ENCODE data around the gene TXNDC16.
A peak's percentile ranks its signal among the peaks of the same experiment; 100 is the strongest.

TXNDC16 gene

DNA sequence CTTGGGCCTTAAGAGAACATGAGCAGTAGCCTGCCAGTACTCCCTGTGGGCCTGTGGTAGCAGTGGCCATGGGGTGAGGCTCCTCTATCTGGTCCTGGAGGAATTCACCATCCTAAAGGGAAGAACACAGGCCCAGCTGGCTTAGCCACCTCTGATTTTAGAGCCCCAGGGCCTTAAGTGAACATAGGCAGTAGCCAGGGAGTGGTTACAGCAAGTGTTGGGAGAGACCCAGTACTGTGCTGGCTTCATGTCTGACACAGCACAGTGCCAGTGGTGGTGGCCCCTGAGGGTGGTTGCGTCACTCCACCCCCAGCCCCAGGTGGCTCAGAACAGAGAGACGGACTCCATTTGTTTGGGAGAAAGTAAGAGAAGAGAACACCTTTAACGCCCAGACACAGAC is 105.1 kb downstream of the TXNDC16 start:
- no peak for DNase-seq

DNA sequence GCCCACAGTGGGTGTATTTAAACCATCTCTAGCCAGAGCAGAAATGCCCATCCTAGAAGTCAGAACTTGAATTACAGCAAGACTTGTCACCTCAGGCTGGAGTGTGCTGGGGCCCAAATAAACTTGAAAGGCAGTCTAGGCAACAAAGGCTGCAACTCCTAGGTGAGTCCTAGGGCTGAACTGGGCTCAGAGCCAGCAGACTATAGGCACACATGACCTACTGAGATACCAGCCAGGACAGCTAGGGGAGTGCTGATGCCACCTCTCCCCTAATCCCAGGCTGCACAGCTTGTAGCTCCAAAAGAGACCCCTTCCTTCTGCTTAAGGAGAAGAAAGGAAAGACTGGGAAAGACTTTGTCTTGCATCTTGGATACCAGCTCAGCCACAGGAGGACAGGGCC is 106.0 kb downstream of the TXNDC16 start:
- no peak for DNase-seq

DNA sequence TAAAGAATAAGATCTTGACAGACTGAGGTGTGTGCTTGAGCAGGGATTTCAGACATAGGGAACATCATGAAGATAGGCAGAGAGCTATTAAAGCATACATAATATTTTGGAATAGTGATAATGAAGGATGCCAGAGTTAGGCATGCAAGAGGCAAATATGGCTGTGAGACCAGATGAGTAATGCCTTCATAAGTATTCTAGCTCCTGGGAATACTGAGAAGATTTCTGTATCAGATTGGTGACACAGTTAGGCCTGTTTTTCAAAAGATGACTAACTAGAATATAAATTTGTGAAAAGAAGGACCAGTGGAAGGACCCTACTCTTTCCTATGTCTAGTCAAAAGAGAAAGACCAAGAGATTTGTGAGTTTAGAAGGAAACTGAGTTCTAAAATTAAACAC is 108.8 kb downstream of the TXNDC16 start:
- DNase-seq, result peak; percentile 68

DNA sequence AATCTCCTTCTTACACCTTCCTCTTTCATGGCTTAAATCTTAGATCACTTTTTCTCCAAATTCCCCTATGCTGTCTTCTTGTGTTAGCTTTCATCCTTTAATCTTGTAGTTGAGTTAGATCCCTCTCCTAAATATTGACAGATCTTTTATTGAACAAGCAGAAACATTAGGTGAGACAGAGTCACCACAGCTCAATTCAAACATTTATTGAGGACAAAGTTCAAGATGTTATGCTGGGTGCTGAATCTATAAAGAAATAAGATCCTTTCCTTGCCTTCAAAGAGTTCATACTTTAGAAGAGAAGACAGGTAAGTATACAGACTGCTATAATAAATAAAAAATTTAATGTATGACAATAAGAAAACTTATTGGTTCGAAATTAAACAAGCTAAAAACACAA is 109.7 kb downstream of the TXNDC16 start:
- DNase-seq, result no peak

DNA sequence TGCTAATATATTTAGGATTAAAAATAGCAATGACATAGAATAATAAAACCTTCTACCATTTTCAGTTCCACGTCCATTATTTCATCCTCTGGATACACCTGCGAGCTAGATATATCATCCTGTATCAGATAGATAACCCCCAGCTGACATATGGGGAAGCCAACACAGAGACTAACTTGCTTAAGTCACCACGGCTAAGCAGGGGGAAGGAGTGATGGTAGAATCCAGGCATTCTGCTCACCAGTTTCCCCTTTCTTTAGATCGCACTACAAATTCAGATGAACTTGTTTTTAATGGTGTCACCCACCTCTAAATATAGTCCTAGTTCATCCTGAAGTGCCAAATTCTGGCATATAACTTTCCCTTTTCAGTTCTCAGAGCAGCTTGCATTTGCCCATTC is 110.1 kb downstream of the TXNDC16 start:
- no peak for DNase-seq

DNA sequence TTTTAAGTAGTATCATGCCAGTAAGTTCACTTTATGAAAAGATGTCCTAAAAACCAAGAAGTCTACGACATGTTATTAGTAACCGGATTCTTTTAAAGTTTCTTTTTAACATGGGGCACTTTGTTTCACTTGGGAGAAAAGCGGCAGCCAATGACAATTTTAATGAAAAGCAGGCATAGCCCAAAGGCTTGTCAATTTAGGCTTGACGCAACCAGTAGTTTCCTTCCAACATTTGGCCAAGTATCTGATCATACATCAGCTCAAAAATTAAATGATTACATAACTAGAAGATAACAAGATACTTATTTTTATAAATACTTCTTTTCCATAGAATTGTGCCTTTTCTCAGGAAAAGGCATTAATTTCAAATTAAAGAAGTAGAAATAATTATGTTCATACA is 112.8 kb downstream of the TXNDC16 start:
- no peak for DNase-seq

DNA sequence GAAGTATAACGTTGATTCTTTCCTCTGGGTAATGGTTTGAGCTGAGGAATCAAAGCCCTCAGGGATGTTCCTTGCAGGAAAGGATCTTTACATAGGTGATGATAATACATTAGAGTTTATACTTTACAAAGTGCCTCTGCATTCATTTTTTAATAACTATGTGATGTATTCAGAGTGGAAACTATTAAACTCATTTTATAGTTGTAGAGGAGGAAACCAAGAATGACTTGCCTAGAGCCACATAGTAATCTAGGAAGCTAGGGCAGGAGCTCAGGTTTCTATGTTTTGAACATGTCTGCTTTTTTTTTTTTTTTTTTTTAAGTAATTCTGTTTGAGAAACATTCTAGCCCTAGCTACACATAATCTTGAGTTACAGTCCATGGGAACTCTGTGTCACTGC is 117.3 kb downstream of the TXNDC16 start:
- DNase-seq, result no peak

DNA sequence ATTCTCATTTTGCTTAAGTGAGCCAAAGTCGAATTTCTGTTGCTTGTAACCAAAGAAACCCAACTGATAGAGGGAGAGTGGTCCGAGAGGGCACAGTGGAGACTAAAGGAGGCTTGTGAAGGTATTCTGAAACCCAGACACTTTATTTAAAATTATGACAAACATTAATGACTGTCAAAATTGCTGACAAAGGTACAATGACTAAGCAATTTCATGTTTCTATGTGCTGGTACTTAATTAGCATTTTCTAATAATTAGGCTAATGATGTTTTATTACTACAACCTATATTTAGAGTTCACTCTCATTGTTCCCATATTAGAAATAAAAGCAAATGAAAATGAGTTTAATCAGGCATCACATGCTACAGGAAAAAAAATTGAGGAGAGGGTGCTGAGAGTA is 121.8 kb downstream of the TXNDC16 start:
- DNase-seq, result no peak

DNA sequence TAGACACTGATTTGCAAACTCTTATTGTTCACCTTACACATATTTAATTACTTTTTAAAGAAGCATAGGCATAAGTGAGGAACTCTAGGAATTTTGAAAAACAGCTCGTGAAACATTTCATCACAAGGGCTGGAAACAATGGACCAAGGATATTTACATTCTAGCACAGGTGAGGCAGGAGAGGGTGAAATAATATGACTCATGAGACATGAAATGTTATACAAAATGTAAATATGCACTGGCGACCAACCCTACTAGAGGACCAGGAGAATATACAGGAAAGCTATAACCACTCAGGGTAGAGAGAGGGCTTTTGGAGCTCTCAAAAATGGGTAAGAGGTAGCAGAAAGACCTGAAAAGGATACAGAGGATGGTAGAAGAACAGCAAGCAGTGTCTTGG is 122.9 kb downstream of the TXNDC16 start:
- DNase-seq, result no peak

DNA sequence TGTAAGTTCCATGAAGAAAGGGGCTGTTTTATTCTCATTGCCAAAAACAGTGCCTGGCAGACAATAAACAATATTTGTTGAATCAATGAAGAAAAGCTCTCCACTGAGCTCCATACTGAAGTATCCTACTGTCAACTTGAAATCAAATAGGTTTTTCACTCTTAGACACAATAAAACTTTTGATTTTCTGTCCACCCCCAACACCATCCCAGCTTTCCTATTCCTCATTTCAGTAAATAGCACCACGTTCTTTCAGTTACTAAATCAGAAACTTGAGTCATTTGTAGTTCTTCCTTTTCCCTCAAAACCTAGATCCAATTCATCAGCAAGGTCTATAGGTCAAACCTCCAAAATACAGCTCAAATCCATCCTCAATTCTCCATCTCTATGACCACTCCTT is 124.8 kb downstream of the TXNDC16 start:
- DNase-seq, result no peak

DNA sequence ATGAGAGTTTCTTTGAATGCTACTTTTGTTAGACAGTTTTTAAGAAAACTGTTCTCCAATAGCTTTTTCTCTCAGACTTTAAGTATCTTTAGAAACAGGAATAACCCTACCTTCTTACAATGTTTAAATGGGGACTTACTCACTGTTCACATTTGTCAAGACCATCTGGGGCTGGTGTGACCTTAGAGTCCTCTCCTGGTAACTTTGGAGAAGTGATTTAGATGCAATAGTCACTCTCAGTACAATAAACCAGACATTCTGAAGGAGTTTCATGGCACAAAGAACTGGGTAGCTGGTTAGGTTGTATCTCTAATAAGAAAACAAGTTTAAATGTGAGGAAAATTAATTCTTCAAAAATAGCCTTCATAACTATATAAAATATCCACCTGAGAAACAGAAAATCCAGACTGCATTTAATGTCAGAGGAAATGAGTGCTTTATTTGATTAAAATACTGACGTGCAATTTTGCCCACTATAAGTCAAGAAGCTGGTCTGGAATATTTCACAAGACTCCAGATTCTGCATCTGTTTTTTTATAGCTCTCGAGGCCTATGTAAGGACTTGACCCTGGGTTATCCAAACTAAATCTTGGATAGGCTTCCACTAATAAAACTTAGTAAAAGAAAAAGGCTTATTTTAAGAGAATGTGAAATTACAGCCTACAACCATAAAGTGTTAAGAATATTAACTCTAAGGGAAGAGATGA is 129.5 kb downstream of the TXNDC16 start:
- no peak for DNase-seq

DNA sequence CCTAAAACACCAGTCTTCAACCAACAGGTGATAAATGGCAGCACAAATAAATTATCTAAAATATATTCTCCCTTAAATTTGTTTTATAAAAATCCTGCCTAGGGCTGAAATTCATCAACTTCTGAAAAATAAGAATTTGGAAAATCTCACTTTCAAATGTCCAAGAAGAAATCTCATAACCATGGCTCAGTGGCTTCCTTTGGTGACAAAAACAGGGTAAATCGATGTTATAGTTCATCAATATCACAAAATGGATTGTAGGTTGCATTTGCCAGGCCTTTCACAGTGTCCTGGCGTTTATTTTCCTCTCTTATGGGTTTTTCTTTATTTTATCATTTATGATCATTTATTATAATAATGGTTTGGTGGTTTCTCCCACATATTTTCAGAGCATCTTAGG is 135.2 kb downstream of the TXNDC16 start:
- DNase-seq, result no peak

DNA sequence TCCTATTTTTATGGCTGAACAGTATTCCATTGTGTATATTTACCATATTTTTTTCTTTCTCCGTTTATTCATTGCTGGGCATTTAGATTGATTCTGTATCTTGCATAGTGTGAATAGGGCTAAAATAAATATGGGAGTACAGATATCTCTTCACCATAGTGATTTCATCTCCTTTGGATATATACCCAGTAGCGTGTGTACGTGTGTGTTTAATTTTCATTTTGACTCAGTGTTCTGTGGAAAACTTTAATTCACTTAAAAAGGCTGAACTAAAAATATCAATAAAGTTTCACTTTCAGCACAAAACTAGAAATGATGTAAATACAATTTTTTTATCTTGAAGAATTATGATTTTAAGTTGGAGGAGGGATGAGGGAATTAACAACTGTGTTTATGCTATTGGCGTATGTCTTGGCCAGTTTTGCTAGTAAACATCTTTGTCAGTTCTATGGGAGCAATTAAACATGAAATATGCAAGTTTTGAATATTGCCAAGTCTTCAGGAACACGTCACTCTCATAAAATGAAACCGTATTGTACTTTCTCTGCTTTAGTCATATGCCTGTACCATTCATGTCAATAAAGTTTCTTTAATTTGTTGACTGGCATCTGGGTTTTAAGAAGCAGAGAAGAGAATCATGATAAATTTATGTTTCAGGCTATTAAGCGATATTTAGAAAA is 138.4 kb downstream of the TXNDC16 start:
- DNase-seq, result peak; percentile 58

DNA sequence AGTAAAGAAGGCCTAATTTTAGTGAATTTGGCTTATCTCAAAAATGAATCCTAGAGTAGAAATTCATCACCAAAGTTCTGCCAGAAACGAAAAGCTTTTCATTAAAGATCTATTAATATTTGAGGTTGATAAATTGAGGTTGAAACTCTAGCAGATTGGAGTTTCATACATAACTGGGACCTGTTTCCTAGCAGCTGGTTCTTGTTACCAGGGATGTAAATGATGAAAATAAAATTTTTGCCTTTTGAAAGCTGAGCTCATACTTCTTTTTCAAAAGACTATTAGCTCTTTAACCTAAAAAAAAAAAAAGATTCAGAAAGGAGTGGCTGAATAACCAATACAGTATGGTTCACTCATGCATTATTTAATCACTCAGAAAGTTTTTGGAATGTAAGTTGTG is 139.9 kb downstream of the TXNDC16 start:
- DNase-seq, result no peak

DNA sequence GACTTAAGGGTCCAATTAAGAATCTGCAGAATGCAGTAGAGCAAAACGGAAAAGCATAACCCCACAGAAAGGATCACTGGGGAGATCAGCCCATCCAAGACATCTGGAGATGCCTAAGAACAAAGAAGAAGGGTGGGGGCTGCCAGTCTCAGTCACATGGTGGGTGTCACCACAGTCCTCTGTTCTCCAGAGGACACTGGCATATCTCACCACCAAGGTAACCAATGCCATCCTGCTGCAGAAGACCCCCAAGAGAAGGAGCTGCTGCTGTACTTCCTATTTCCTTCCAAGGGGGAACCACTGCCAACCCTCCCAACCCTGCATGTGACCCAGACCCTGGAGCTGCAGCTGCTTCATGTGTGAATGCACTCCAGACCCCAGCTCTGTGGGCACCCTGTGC is 147.0 kb downstream of the TXNDC16 start:
- no peak for DNase-seq

DNA sequence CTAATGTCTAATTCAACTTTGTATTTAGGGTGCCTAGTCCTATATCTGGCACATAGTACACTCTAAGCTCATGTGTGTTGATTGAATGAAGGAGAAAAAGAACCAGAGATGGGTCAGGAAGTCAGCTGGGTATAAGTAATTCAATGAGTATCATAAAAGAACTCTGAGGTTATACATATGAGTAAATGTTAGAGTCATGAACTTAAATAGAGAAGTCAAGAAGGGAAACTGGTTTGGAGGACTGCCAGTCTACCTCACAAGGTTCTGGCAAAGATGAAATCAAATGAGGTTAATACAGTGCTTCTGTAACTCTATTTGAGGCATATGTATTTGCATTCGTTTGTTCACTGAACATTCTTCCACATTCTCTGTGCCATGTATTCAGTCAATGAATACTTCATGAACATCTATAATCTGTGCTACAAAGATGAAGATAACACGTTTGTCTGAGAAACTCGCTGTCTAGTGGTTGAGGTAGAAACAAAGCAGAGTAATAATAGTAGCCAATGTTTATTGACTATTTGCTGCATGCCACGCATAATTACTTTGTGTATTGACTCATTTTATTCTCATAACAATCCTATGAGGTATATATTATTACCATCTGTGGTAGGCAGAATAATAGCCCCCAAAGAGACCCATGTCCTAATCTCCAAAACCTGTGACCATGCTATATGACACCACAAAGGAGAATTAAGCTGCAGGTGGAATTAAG is 149.3 kb downstream of the TXNDC16 start:
- no peak for DNase-seq

DNA sequence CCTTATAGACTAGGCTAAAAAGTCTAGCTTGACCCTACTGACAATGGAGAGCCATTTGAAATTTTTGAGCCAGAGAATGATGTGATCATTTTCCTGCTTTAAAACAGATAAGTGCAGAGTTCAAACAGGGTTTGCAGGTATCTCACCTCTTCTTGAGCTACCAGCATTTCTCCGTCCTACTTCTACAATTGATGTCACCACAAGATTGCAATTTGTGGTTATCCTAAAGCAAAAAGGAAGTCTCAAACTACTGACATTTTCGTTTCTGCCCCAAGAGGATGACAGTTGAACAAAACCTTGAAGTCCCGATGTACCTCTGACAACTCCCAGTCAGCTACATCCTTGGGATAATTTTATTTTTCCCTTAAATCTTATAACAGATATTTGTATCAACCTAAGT is 151.5 kb downstream of the TXNDC16 start:
- DNase-seq, result no peak

DNA sequence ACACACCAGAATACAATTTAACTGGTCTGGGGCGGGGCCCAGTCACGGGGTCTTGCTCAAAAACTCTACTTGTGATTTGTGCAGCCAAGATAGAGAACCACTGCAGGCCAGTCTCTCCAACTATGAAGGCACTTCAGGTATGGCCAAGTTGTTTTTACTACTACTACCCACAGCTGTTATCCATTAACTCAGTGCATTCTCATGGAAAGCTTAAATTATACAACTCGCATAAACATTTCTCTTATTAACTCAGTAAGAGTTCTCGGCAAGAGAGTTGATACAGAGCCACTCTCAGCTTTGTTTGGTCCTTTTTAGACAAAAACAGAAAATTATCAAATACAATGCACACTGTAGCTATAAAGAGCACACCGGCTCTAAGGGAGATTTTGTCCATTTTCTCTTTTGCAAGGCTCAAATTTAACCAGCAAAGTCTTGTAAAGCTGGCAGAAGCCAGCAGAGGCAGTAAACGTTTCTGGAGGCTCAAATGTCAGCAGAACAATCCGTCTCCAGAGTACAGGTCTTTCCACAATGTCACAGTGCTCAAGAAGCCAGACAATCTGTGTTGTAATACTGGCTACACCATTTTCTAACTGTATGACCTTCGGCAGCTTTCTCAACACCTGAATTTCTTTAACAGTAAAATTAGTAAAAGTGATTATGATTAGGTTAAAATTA is 152.2 kb downstream of the TXNDC16 start:
- peak; percentile 35 for DNase-seq

DNA sequence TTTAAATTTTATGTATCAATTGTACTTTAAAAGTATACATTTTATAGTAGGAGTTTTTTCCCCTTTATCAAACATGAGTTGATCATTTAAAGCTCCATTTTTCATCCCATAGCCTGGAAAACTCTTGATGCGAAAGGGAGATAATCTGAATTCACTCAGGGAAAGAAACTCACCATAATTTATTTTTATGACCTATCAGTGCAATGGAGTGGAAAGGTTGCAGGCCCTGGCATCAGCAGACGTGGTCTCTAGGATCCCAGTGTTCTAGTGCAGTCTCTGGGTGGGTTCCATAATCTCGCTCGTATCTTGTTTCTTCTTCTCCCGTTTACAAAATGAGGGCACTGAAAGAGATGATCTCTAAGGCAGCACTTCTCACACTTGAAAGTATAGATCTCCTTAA is 153.2 kb downstream of the TXNDC16 start:
- no peak for DNase-seq

DNA sequence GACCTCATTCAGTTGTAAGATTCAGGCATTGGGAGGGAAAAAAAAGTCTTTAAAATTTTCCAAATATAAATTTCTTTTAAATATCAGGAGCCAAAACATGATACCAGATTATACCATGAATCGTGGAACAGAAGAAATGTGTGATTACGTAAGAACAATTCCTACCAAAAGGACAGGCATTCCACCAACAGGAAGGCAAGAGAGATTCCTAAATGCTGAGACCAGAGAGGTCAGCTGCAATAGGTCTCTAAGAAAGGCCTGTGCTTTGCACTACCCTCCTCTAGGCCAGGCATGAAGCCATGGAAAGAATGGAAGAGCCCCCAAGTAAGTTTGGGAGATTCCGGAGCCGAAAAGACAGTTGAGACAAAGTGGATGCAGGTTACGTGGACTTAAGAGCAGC is 154.5 kb downstream of the TXNDC16 start:
- DNase-seq, result no peak

DNA sequence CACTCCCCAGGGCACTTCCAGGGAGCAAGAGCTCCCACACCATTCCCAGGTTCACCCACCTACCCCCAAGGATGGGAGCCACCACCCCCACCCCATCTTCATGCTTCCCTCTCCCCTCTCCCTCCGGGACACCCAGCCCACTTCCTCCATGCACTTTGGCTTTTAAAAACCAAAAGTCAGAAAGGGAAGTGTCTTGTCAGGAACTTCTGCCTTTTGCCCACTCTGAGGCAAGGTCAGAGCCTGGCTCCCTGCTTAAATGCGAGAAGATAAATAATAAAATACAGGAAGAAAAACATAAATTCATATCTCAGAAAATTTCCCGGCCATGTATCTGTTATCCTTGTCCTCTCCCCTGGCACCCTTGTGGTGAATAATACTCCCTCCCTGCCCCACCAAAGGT is 156.6 kb downstream of the TXNDC16 start:
- DNase-seq, result no peak

DNA sequence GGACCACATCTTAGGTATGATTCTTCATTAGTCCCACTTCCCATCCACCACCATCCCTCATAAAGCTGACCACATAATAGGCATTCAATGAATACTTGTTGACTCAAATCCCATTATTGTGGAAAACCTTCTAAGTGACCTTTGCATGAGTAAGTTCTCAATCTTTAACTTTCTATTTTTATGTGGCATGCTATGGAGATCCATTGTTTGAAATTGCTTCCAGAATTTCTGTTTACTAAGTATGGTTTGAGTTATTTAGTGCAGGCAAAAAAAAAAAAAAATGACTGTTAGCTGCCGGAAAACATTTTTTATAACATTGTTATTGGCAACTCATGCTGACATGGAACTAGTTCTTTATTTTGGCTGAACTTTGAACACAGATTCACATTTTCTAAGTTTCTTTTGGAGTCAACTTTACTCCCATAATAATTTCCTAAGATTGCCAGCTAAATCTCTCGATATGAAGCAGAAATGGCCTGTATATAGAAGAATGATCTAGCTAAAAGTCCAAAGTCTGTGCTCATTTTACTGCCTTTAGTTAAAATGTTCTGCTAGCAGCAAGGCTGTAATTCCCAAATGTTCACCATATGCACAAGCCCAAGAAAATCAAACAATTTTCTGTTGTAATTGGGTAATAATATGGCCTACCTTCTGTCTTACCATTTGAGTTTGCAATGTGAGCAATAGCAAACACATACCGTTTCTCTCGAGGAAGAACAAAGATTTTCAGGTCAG is 160.3 kb downstream of the TXNDC16 start:
- peak; percentile 75 for DNase-seq
